GM18520 (cell line): ENCODE data around the gene POLG.
"Not testable (repeated sequence)": the region's sequence is repeated elsewhere in the genome, so short reads cannot be mapped to it uniquely, and the experiment has no call there.

ENCODE experiments used
- ATAC-seq: cut with Tn5 transposase; IDR thresholded peaks from one replicate; pipeline ENCODE4 v1.9.1; 2021; ENCODE audit not compliant: unreplicated experiment

Gene POLG

DNA sequence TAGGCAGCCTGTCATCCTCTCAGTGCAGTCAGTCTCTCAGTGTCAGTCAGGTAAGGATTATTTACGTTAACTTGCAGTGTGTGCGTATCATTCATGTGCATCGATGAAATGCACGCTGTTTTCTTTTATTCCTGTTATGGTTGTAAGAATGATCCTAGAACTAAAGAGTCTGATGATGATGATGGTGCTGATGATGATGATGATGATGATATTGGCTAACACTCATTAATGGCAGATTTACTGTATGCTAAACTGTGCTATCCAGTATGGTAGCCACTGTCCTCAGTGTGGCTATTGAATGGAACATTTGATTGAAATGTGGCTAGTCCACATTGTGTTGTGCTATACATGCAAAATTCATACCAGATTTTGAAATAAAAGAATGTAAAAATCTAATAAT lies 51.4 kb downstream of the POLG start:
- ATAC-seq, result no peak

DNA sequence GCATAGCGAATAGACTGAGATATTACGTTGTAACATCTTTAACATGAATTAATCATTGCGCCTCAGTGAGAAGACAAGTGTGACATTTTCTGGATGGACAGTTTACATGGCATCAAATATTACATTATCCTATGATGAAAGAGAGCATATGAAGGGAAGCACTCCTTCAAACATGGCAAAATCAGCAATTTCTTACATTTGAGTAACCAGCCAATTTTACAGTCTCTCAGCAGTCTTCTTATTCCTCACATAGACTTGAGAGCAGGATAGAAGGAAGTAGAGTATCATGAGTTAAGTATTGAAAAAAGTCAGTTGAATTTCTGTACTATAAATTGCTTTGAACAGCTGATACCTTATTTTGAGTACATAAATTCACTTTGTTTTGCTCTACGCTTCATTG lies 52.0 kb downstream of the POLG start:
- ATAC-seq, result no peak

DNA sequence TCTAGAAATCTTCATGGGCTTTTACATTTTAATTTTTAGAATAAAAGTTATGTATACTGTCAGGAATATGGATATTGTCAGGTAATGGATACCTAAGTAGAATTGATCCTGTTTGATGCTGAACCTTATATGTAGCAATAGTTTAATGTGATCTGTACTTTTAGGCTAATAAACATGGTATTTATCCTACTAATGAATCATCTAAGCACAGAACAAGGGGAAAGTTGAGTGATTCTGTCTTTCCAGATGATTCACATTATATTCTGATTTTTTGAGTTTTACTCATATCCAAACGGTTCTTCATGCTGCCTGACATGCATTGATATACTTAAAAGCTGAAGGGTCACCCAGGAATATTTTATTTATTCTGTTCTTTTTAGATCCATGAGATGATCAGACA lies 56.3 kb downstream of the POLG start:
- no peak for ATAC-seq

DNA sequence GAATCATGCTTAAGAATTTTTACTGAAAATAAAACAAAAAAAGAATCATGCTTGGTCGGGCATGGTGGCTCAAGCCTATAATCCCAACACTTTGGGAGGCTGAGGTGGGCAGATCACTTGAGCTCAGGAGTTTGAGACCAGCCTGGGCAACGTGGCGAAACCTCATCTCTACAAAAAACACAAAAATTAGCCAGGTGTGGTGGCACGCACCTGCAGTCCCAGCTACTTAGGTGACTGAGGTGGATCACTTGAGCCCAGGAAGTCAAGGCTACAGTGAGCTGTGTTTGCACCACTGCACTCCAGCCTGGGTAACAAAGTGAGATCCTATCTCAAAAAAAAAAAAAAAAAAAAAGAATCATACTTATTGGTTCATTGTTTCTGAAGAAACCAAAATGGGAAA lies 57.3 kb downstream of the POLG start:
- not testable (repeated sequence) for ATAC-seq
